GM23338 (cell line): Measurements from ENCODE around the gene ZNF200. TPM values are rescaled to one million over a fixed set of nuclear protein-coding genes. Genes with fewer than 3 reads are reported as not detected.

Experiments
- ATAC-seq: fragments of 200-7000 bp; cut with Tn5 transposase; 3 replicates; pipeline ENCODE4 v1.9.1; 2020
- DNase-seq: peaks from one replicate; pipeline ENCODE4 v3.0.0-alpha.2; 2015; ENCODE audit warnings: low spot score
- H2AFZ ChIP-seq: fragments of 200-600 bp; sonication (generic); 2 replicates; pipeline ENCODE4 v1.8.0; 2016; ENCODE audit warnings: antibody characterized with exemption, mild to moderate bottlenecking, moderate library complexity
- H3F3A ChIP-seq: fragments of 200-600 bp; sonication (generic); replicated peaks from 2 replicates; pipeline ENCODE4 v1.8.0; 2017; ENCODE audit warnings: antibody characterized with exemption, mixed run types, low read depth
- H3K27ac ChIP-seq: fragments of 200-600 bp; sonication (generic); 2 replicates; pipeline ENCODE4 v1.6.1; 2016; ENCODE audit warnings: low read depth
- H3K27me3 ChIP-seq: fragments of 200-600 bp; sonication (generic); 2 replicates; pipeline ENCODE4 v1.8.0; 2016; ENCODE audit warnings: mild to moderate bottlenecking, mixed run types, moderate library complexity; ENCODE audit not compliant: insufficient read depth
- H3K36me3 ChIP-seq: fragments of 200-600 bp; sonication (generic); 2 replicates; pipeline ENCODE4 v1.8.0; 2016; ENCODE audit warnings: mild to moderate bottlenecking; ENCODE audit not compliant: insufficient read depth
- H3K4me1 ChIP-seq: fragments of 200-600 bp; sonication (generic); 2 replicates; pipeline ENCODE4 v1.8.0; 2016; ENCODE audit warnings: mild to moderate bottlenecking, moderate library complexity; ENCODE audit not compliant: insufficient read depth
- H3K4me2 ChIP-seq: fragments of 200-600 bp; sonication (generic); 2 replicates; pipeline ENCODE4 v1.7.1; 2017; ENCODE audit warnings: mixed run types
- H3K4me3 ChIP-seq: fragments of 200-600 bp; sonication (generic); 2 replicates; pipeline ENCODE4 v1.6.1; 2016; ENCODE audit warnings: mixed run types
- H3K79me2 ChIP-seq: fragments of 200-600 bp; sonication (generic); replicated peaks from 2 replicates; pipeline ENCODE4 v1.8.0; 2017; ENCODE audit warnings: mild to moderate bottlenecking; ENCODE audit not compliant: insufficient read depth
- H3K9me2 ChIP-seq: fragments of 200-600 bp; sonication (generic); 2 replicates; pipeline ENCODE4 v1.8.0; 2017; ENCODE audit not compliant: insufficient read depth
- H4K20me1 ChIP-seq: fragments of 200-600 bp; sonication (generic); replicated peaks from 2 replicates; pipeline ENCODE4 v1.8.0; 2017; ENCODE audit warnings: mild to moderate bottlenecking; ENCODE audit not compliant: insufficient read depth
- H3K27ac Mint-ChIP-seq: 2 replicates; pipeline ENCODE4 v1.8.0; 2020; ENCODE audit warnings: inconsistent platforms, mild to moderate bottlenecking, moderate library complexity, mixed read lengths
- H3K27me3 Mint-ChIP-seq: 3 replicates; pipeline ENCODE4 v1.8.0; 2022; ENCODE audit warnings: low read depth, mild to moderate bottlenecking, moderate library complexity, mixed read lengths, inconsistent platforms; ENCODE audit not compliant: insufficient read depth, poor library complexity
- H3K36me3 Mint-ChIP-seq: 3 replicates; pipeline ENCODE4 v1.8.0; 2021; ENCODE audit warnings: low read depth, mild to moderate bottlenecking, inconsistent platforms, moderate library complexity, mixed read lengths
- H3K4me1 Mint-ChIP-seq: 3 replicates; pipeline ENCODE4 v1.8.0; 2020; ENCODE audit warnings: mild to moderate bottlenecking, inconsistent platforms, mixed read lengths
- H3K4me3 Mint-ChIP-seq: 3 replicates; pipeline ENCODE4 v1.8.0; 2021; ENCODE audit warnings: moderate library complexity, mild to moderate bottlenecking, inconsistent platforms, mixed read lengths
- H3K9me3 Mint-ChIP-seq: 3 replicates; pipeline ENCODE4 v1.8.0; 2020; ENCODE audit warnings: moderate library complexity, mild to moderate bottlenecking, inconsistent platforms, mixed read lengths
- CREB1 ChIP-seq: fragments of 250-450 bp; sonication (Bioruptor Pico); IDR thresholded peaks from 2 replicates; pipeline ENCODE4 v1.5.0; 2020; ENCODE audit warnings: low read depth, mild to moderate bottlenecking, moderate library complexity
- CTCF ChIP-seq, 2 experiments: fragments of 200-600 bp in 1 of 2; sonication (generic) in 1 of 2; conservative IDR thresholded peaks; 2 replicates each; pipeline versions ENCODE4 v1.5.1 to v1.6.1; 2016 to 2017; ENCODE audit warnings: antibody characterized with exemption in 2 of 2, low read depth in 2 of 2, mild to moderate bottlenecking in 2 of 2, moderate library complexity in 1 of 2
- ETS1 ChIP-seq: IDR thresholded peaks from 2 replicates; pipeline ENCODE4 v1.6.1; 2016; ENCODE audit warnings: antibody characterized with exemption
- EZH2 ChIP-seq: fragments of 200-600 bp; sonication (generic); IDR thresholded peaks from one replicate; pipeline ENCODE4 v1.8.0; 2017; ENCODE audit warnings: antibody characterized with exemption, mild to moderate bottlenecking, low read depth; ENCODE audit not compliant: unreplicated experiment
- JUNB ChIP-seq: IDR thresholded peaks from one replicate; pipeline ENCODE4 v1.6.1; 2016; ENCODE audit warnings: antibody characterized with exemption; ENCODE audit not compliant: unreplicated experiment
- POLR2AphosphoS5 ChIP-seq: IDR thresholded peaks from 2 replicates; pipeline ENCODE4 v1.6.1; 2016; ENCODE audit warnings: antibody characterized with exemption, low read depth
- REST ChIP-seq: IDR thresholded peaks from one replicate; pipeline ENCODE4 v1.6.1; 2018; ENCODE audit warnings: antibody characterized with exemption; ENCODE audit not compliant: unreplicated experiment
- STAT1 ChIP-seq: IDR thresholded peaks from one replicate; pipeline ENCODE4 v1.6.1; 2016; ENCODE audit warnings: antibody characterized with exemption; ENCODE audit not compliant: unreplicated experiment
- ZNF114 ChIP-seq: fragments of 250-450 bp; sonication (Bioruptor Pico); IDR thresholded peaks from 2 replicates; pipeline ENCODE4 v1.5.0; 2020; ENCODE audit warnings: mild to moderate bottlenecking, moderate library complexity
- ZNF331 ChIP-seq: fragments of 250-450 bp; sonication (Bioruptor Pico); IDR thresholded peaks from 2 replicates; pipeline ENCODE4 v1.5.0; 2020; ENCODE audit warnings: low read depth, mild to moderate bottlenecking, moderate library complexity
- polyA plus RNA-seq: library from polyadenylated mRNA; unstranded; fragments of >200 nt; fragmentation: Nextera tagmentation; extraction: Ambion mirVana; gene quantifications from 2 replicates; pipeline ENCODE4 v1.2.1, GENCODE V29; 2016
- total RNA-seq: library from RNA; depleted of rRNA; stranded (reverse); fragments of >200 nt; shearing (Covaris generic); gene quantifications from 2 replicates; pipeline ENCODE4 v1.2.3, GENCODE V29; 2014

ZNF200 gene
- total and polyA plus RNA-seq, 2 experiments from 2014 or later: 9.2 to 9.7 TPM

GRCh38 chr16:3234543-3234856, 458 bp downstream of the ZNF200 start (continued):
- no peak for TF ChIP-seq ETS1
- TF ChIP-seq STAT1: no peak
- no peak for TF ChIP-seq POLR2AphosphoS5
- TF ChIP-seq ZNF114 (CRISPR knock-in tag): no peak
- no peak for TF ChIP-seq REST
- TF ChIP-seq CREB1: no peak
- no peak for TF ChIP-seq JUNB
- no peak for TF ChIP-seq EZH2
- TF ChIP-seq CTCF (conservative IDR thresholded peaks at IDR 0.05; ENCODE audit: low read depth in 2 of 2): no peak

GRCh38 chr16:3223913-3224515, 10.9 kb downstream of the ZNF200 start:
- Histone ChIP-seq H3K27me3 (no peaks in the 10 kb centered on the region), H3K36me3 (peaks cover 61% of the 10 kb centered on the region), H3K4me2 (no peak overlapping the region), H3K27ac (no peak overlapping the region), H3K9me2 (no peaks in the 10 kb centered on the region), H3F3A (no peaks in the 10 kb centered on the region), H3K79me2 (no peaks in the 10 kb centered on the region), H2AFZ (no peak overlapping the region), H4K20me1 (no peaks in the 10 kb centered on the region), H3K4me1 (no peaks in the 10 kb centered on the region), H3K4me3 (peak overlapping the region; percentile 17; the same call in 1 of the 2 replicates)
- peaks cover 6% of the 10 kb centered on the region for H3K27me3 Mint-ChIP-seq
- peak; percentile 19 for DNase-seq
- no peak for ATAC-seq
- H3K36me3 Mint-ChIP-seq: peaks cover 84% of the 10 kb centered on the region
- peaks cover 84% of the 10 kb centered on the region for H3K9me3 Mint-ChIP-seq
- H3K4me1 Mint-ChIP-seq: no peaks in the 10 kb centered on the region
- no peak overlapping the region for H3K27ac Mint-ChIP-seq
- H3K4me3 Mint-ChIP-seq: no peak overlapping the region
- TF ChIP-seq EZH2 (no peak), ZNF331 (CRISPR knock-in tag) (no peak), ZNF114 (CRISPR knock-in tag) (no peak), ETS1 (no peak)
